Measurements from ENCODE around the gene RMRP.

The RMRP gene

GRCh38 chr9:35690614-35691333, 33.0 kb upstream of the RMRP start:
- H3K4me3 Mint-ChIP-seq = peak overlapping the region; percentile 84
- H3K9me3 Mint-ChIP-seq = no peaks in the 10 kb centered on the region
- H3K36me3 Mint-ChIP-seq (ENCODE audit: low read depth) = no peaks in the 10 kb centered on the region
- peak overlapping the region; percentile 26 for H3K27ac Mint-ChIP-seq
- peaks cover 13% of the 10 kb centered on the region for H3K4me1 Mint-ChIP-seq (ENCODE audit: low read depth)
- DNase-seq (ENCODE audit: low spot score) = peak; percentile 11
- H3K27me3 Mint-ChIP-seq (ENCODE audit: low read depth) = no peaks in the 10 kb centered on the region

- no peak overlapping the region for H3K27ac Mint-ChIP-seq
- no peak for DNase-seq (ENCODE audit: low spot score)
Measured at GRCh38 chr9:35690294-35690613, 32.4 kb upstream of the RMRP start.

GRCh38 chr9:35689542-35690293, 31.9 kb upstream of the RMRP start, which contains the start of gene TPM2:
Gene TPM2 (minus strand): TSS chr9:35689925. CDS start chr9:35689817, 108 bp downstream.
- peak within 1 kb of the TSS; percentile 84 for H3K4me3 Mint-ChIP-seq
- H3K27ac Mint-ChIP-seq = no peak within 1 kb of the TSS
- H3K9me3 Mint-ChIP-seq = no peaks in the 10 kb centered on the region
- no peak for DNase-seq (ENCODE audit: low spot score)
- no peaks in the 10 kb centered on the region for H3K27me3 Mint-ChIP-seq (ENCODE audit: low read depth)
- H3K36me3 Mint-ChIP-seq (ENCODE audit: low read depth) = no peaks in the 10 kb centered on the region
- peaks cover 13% of the 10 kb centered on the region for H3K4me1 Mint-ChIP-seq (ENCODE audit: low read depth)

More at GRCh38 chr9:35690294-35690613, 32.4 kb upstream of the RMRP start:
- no peaks in the 10 kb centered on the region for H3K27me3 Mint-ChIP-seq (ENCODE audit: low read depth)
- H3K9me3 Mint-ChIP-seq = no peaks in the 10 kb centered on the region
- H3K4me3 Mint-ChIP-seq = peak overlapping the region; percentile 69
- peaks cover 13% of the 10 kb centered on the region for H3K4me1 Mint-ChIP-seq (ENCODE audit: low read depth)
- no peaks in the 10 kb centered on the region for H3K36me3 Mint-ChIP-seq (ENCODE audit: low read depth)

- Mint-ChIP-seq H3K4me3 (peak overlapping the region; percentile 45), H3K27me3 (ENCODE audit: low read depth) (no peaks in the 10 kb centered on the region), H3K27ac (no peak overlapping the region), H3K4me1 (ENCODE audit: low read depth) (peaks cover 13% of the 10 kb centered on the region), H3K36me3 (ENCODE audit: low read depth) (no peaks in the 10 kb centered on the region), H3K9me3 (no peaks in the 10 kb centered on the region)
- DNase-seq (ENCODE audit: low spot score) = peak; percentile 11
Measured at GRCh38 chr9:35688558-35689541, 31.0 kb upstream of the RMRP start.

- Mint-ChIP-seq H3K36me3 (ENCODE audit: low read depth) (no peaks in the 10 kb centered on the region), H3K4me1 (ENCODE audit: low read depth) (peaks cover 13% of the 10 kb centered on the region), H3K9me3 (no peaks in the 10 kb centered on the region), H3K27ac (no peak overlapping the region), H3K4me3 (peak overlapping the region; percentile 45), H3K27me3 (ENCODE audit: low read depth) (no peaks in the 10 kb centered on the region)
- no peak for DNase-seq (ENCODE audit: low spot score)
Measured at GRCh38 chr9:35687972-35688557, 30.2 kb upstream of the RMRP start.

GRCh38 chr9:35687306-35687705, 29.5 kb upstream of the RMRP start:
- H3K27me3 Mint-ChIP-seq (ENCODE audit: low read depth) = no peaks in the 10 kb centered on the region
- H3K4me3 Mint-ChIP-seq = no peak overlapping the region
- no peak overlapping the region for H3K27ac Mint-ChIP-seq
- no peak for DNase-seq (ENCODE audit: low spot score)
- H3K4me1 Mint-ChIP-seq (ENCODE audit: low read depth) = peaks cover 13% of the 10 kb centered on the region
- H3K9me3 Mint-ChIP-seq = no peaks in the 10 kb centered on the region
- H3K36me3 Mint-ChIP-seq (ENCODE audit: low read depth) = no peaks in the 10 kb centered on the region

GRCh38 chr9:35686222-35687203, 28.7 kb upstream of the RMRP start:
- no peak for DNase-seq (ENCODE audit: low spot score)
- H3K4me3 Mint-ChIP-seq = no peak overlapping the region
- no peaks in the 10 kb centered on the region for H3K27me3 Mint-ChIP-seq (ENCODE audit: low read depth)
- peaks cover 13% of the 10 kb centered on the region for H3K4me1 Mint-ChIP-seq (ENCODE audit: low read depth)
- H3K27ac Mint-ChIP-seq = no peak overlapping the region
- H3K9me3 Mint-ChIP-seq = no peaks in the 10 kb centered on the region
- no peaks in the 10 kb centered on the region for H3K36me3 Mint-ChIP-seq (ENCODE audit: low read depth)

- no peaks in the 10 kb centered on the region for H3K27me3 Mint-ChIP-seq (ENCODE audit: low read depth)
- peaks cover 8% of the 10 kb centered on the region for H3K4me1 Mint-ChIP-seq (ENCODE audit: low read depth)
- H3K27ac Mint-ChIP-seq = no peak overlapping the region
- H3K4me3 Mint-ChIP-seq = no peak overlapping the region
- H3K9me3 Mint-ChIP-seq = no peaks in the 10 kb centered on the region
- no peak for DNase-seq (ENCODE audit: low spot score)
- no peaks in the 10 kb centered on the region for H3K36me3 Mint-ChIP-seq (ENCODE audit: low read depth)
Measured at GRCh38 chr9:35685506-35685905, 27.7 kb upstream of the RMRP start.

- H3K4me3 Mint-ChIP-seq = no peak overlapping the region
- no peaks in the 10 kb centered on the region for H3K36me3 Mint-ChIP-seq (ENCODE audit: low read depth)
- H3K9me3 Mint-ChIP-seq = no peaks in the 10 kb centered on the region
- no peaks in the 10 kb centered on the region for H3K27me3 Mint-ChIP-seq (ENCODE audit: low read depth)
- peaks cover 8% of the 10 kb centered on the region for H3K4me1 Mint-ChIP-seq (ENCODE audit: low read depth)
- no peak overlapping the region for H3K27ac Mint-ChIP-seq
- no peak for DNase-seq (ENCODE audit: low spot score)
Measured at GRCh38 chr9:35684921-35685320, 27.1 kb upstream of the RMRP start.

- H3K27ac Mint-ChIP-seq = no peak overlapping the region
- no peak for DNase-seq (ENCODE audit: low spot score)
- no peaks in the 10 kb centered on the region for H3K36me3 Mint-ChIP-seq (ENCODE audit: low read depth)
- peaks cover 2% of the 10 kb centered on the region for H3K4me1 Mint-ChIP-seq (ENCODE audit: low read depth)
- peaks cover 3% of the 10 kb centered on the region for H3K27me3 Mint-ChIP-seq (ENCODE audit: low read depth)
- H3K4me3 Mint-ChIP-seq = no peak overlapping the region
- no peaks in the 10 kb centered on the region for H3K9me3 Mint-ChIP-seq
Measured at GRCh38 chr9:35683323-35683722, 25.5 kb upstream of the RMRP start.

- Mint-ChIP-seq H3K36me3 (ENCODE audit: low read depth) (no peaks in the 10 kb centered on the region), H3K27me3 (ENCODE audit: low read depth) (peaks cover 3% of the 10 kb centered on the region), H3K27ac (no peak overlapping the region), H3K9me3 (no peaks in the 10 kb centered on the region), H3K4me3 (no peak overlapping the region), H3K4me1 (ENCODE audit: low read depth) (no peaks in the 10 kb centered on the region)
- DNase-seq (ENCODE audit: low spot score) = no peak
Measured at GRCh38 chr9:35682520-35683315, 24.9 kb upstream of the RMRP start.

- peaks cover 5% of the 10 kb centered on the region for H3K27me3 Mint-ChIP-seq (ENCODE audit: low read depth)
- no peaks in the 10 kb centered on the region for H3K9me3 Mint-ChIP-seq
- H3K4me1 Mint-ChIP-seq (ENCODE audit: low read depth) = no peaks in the 10 kb centered on the region
- no peak overlapping the region for H3K4me3 Mint-ChIP-seq
- H3K27ac Mint-ChIP-seq = peak overlapping the region; percentile 33
- DNase-seq (ENCODE audit: low spot score) = no peak
- H3K36me3 Mint-ChIP-seq (ENCODE audit: low read depth) = no peaks in the 10 kb centered on the region
Measured at GRCh38 chr9:35682051-35682450, 24.2 kb upstream of the RMRP start.

Measured in T-helper 2 cell treated with Interferon-gamma antibody and Interleukin-4, amounts not matched to agents 5 μg/mL and 100 μg/mL, for 36 hours (primary cell).